MM.1S (cell line): ENCODE data around the gene C13orf42.

ENCODE experiments used
- CTCF ChIP-seq: fragments of 300-600 bp; sonication (generic); IDR thresholded peaks from 2 replicates; pipeline ENCODE4 v1.5.1; 2016; ENCODE audit warnings: antibody characterized with exemption, low read length, mixed read lengths
- EZH2 ChIP-seq: fragments of 300-600 bp; sonication (generic); optimal IDR thresholded peaks from 2 replicates; pipeline ENCODE3; 2017; ENCODE audit warnings: low read depth, mild to moderate bottlenecking, antibody characterized with exemption, low read length, mixed read lengths
- EZH2phosphoT487 ChIP-seq: fragments of 300-600 bp; sonication (generic); IDR thresholded peaks from 2 replicates; pipeline ENCODE4 v1.6.1; 2018; ENCODE audit warnings: antibody characterized with exemption, low read length

- TF ChIP-seq CTCF (no peak), EZH2 (no peak), EZH2phosphoT487 (no peak)
Measured at GRCh38 chr13:51067210-51067701, 43.8 kb downstream of the C13orf42 start.
